Hepatic stellate cell (primary cell): ENCODE results near the gene ACADVL.
A peak's percentile ranks its signal among the peaks of the same experiment; 100 is the strongest.
"Not testable (repeated sequence)": the region's sequence is repeated elsewhere in the genome, so short reads cannot be mapped to it uniquely, and the experiment has no call there.

Experiments used
- DNase-seq: peaks from one replicate; pipeline ENCODE4 v3.0.0; 2011; ENCODE audit warnings: low spot score

The ACADVL gene

GRCh38 chr17:7235693-7236665 lies 16.2 kb downstream of the ACADVL start:
- DNase-seq, result no peak

GRCh38 chr17:7236808-7237207 lies 17.1 kb downstream of the ACADVL start:
- no peak for DNase-seq

- DNase-seq, result no peak
These were observed 17.6 kb downstream of the ACADVL start for GRCh38 chr17:7237266-7237760.

- DNase-seq, result peak; percentile 83
These were observed 18.2 kb downstream of the ACADVL start for GRCh38 chr17:7237761-7238419.

- DNase-seq, result peak; percentile 62
These were observed 18.8 kb downstream of the ACADVL start for GRCh38 chr17:7238420-7239090.

GRCh38 chr17:7239091-7240027 lies 19.6 kb downstream of the ACADVL start, which contains the start of gene PHF23:
TSS of gene PHF23 (minus strand) at chr17:7239457. CDS start at chr17:7239279, 178 bp downstream.
- DNase-seq, result peak; percentile 100

GRCh38 chr17:7240375-7240774 lies 20.6 kb downstream of the ACADVL start:
- no peak for DNase-seq

- DNase-seq, result no peak
These were observed 21.5 kb downstream of the ACADVL start for GRCh38 chr17:7241090-7241733.

GRCh38 chr17:7241783-7242716 lies 22.3 kb downstream of the ACADVL start, which contains the start of gene GABARAP:
TSS of gene GABARAP (minus strand) at chr17:7242449. CDS start at chr17:7242330, 119 bp downstream.
- DNase-seq, result peak; percentile 86

- DNase-seq, result peak; percentile 94
These were observed 23.1 kb downstream of the ACADVL start for GRCh38 chr17:7242717-7243452.

GRCh38 chr17:7243453-7243729 lies 23.7 kb downstream of the ACADVL start:
- DNase-seq, result no peak

- DNase-seq, result not testable (repeated sequence)
These were observed 24.1 kb downstream of the ACADVL start for GRCh38 chr17:7243838-7244237.

- no peak for DNase-seq
These were observed 27.0 kb downstream of the ACADVL start for GRCh38 chr17:7246779-7247178.

- DNase-seq, result no peak
These were observed 29.1 kb downstream of the ACADVL start for GRCh38 chr17:7248796-7249195.

- DNase-seq, result no peak
These were observed 29.5 kb downstream of the ACADVL start for GRCh38 chr17:7249214-7249613.

- no peak for DNase-seq
These were observed 30.1 kb downstream of the ACADVL start for GRCh38 chr17:7249830-7250229.

GRCh38 chr17:7250695-7251627 lies 31.2 kb downstream of the ACADVL start:
- no peak for DNase-seq
